HG03108 (cell line): ENCODE results near the gene CTNNA3.

ENCODE experiments used
- ATAC-seq: cut with Tn5 transposase; IDR thresholded peaks from one replicate; pipeline ENCODE4 v1.9.1; 2021; ENCODE audit warnings: moderate library complexity; ENCODE audit not compliant: unreplicated experiment

Gene CTNNA3

DNA sequence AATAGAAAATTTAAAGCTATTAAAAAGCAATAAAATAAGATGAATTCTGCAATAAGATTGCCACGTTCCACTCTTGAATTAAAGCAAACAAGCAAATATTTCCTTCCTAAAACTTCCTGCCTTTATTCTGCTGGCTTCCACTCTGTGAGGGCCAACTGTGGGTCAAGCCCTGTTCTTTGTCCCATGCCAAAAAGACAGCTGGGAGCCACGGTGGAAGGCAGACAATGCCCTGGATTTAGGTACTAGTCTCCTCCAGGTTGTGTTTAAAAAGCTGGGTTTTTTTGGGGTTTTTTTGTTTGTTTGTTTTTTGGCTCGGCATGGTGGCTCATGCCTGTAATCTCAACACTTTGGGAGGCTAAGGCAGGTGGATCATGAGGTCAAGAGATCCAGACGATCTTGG is 731.0 kb downstream of the CTNNA3 start:
- ATAC-seq = no peak

- no peak for ATAC-seq
Measured at GRCh38 chr10:66958466-66958865, 737.5 kb downstream of the CTNNA3 start.

- no peak for ATAC-seq
Measured at GRCh38 chr10:66951896-66952295, 744.1 kb downstream of the CTNNA3 start.

DNA sequence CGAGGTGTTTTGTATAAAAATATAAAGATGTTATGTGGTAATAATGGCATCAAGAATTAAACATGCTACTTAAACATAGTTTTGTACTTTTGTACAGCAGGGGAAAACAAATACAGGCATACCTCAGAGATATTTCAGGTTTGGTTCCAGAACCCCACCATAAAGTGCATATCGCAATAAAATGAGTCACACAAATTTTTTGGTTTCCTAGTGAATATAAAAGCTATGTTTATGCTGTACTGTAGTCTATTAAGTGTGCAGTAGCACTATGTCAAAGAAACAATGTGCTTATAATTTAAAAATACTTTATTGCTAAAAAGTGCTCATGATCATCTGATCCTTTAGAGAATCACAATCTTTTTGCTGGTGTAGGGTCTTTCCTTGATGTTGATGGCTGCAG is 752.4 kb downstream of the CTNNA3 start:
- no peak for ATAC-seq

GRCh38 chr10:66942407-66942806 is 753.6 kb downstream of the CTNNA3 start:
- no peak for ATAC-seq

GRCh38 chr10:66941491-66941890 is 754.5 kb downstream of the CTNNA3 start:
- no peak for ATAC-seq

- no peak for ATAC-seq
Measured at GRCh38 chr10:66940965-66941364, 755.0 kb downstream of the CTNNA3 start.

DNA sequence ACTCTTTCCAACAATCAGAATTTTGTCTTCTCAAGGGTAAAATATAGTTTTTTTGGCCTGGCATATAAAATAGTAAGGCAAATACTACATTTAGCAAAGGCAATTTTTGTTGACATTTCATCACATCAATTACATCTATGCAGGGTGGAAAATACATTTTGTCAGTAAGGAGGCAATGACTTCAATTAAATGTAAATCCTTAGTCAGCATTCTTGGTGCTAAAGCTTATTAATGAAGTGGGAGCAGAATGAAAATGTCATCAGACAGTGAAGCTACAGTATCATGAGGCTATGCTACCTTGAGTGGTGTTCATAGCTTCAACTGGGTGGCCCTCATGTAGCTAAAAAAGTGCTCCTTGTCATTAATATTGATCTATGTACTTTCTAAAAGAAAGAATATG is 761.3 kb downstream of the CTNNA3 start:
- ATAC-seq = no peak

DNA sequence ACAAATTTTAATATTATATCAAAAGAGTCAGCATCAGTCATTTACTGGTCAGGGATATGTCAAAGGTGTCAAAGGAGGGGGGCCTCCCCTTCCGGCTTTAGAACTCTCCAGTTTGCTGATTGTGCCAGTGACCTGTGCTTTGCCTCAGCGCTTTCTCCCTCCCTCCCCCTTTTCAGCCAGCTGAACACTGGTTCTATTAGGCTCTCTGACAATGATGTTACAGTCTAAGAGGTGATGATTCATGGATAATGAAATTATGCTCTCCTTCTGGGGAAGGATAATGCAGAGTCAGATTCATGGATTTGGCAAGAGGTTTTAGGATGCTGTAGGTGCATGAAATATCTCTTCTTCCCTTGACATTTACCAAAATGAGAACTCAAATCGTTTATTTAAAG is 764.0 kb downstream of the CTNNA3 start:
- ATAC-seq = no peak

- peak; percentile 54 for ATAC-seq
Measured at GRCh38 chr10:66931340-66931948, 764.6 kb downstream of the CTNNA3 start.

DNA sequence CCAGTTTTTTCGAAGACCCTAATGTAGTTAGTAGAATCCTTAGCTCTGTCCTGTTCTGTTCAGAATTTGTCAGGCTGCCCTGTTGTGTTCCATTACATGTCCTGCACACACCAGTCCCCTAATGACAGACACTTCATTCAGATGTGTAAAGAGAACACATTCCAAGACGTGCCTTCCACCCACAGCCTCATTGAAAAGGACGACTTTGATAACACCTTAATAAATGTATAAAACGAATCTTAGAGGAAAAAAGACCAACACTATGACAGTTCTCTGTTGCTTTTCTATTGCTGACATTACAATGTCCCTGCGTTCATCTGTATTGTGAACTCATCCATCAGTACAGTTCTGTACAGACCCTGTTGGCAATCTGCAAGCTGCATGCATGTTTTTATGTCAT is 766.6 kb downstream of the CTNNA3 start:
- ATAC-seq = no peak

DNA sequence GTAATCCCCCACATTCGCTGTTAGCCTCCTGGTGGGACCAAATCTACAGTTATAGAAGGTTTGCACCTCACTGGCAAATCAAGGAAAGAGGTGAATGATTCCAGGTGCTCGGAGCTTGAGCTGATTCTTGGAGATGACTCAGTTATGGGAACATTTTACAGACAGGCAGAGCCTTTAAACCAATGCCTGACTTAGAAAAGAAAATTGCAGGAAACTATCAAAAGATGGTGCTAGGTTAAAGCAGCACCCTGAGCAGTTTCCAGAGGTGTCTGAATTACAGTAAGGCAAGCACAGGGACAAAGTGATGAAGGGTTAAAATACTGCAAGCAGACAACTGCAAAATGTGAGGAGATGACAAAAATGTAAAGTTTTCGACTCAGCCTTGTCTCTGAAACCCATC is 767.2 kb downstream of the CTNNA3 start:
- no peak for ATAC-seq

- ATAC-seq = no peak
Measured at GRCh38 chr10:66927971-66928770, 767.8 kb downstream of the CTNNA3 start.

DNA sequence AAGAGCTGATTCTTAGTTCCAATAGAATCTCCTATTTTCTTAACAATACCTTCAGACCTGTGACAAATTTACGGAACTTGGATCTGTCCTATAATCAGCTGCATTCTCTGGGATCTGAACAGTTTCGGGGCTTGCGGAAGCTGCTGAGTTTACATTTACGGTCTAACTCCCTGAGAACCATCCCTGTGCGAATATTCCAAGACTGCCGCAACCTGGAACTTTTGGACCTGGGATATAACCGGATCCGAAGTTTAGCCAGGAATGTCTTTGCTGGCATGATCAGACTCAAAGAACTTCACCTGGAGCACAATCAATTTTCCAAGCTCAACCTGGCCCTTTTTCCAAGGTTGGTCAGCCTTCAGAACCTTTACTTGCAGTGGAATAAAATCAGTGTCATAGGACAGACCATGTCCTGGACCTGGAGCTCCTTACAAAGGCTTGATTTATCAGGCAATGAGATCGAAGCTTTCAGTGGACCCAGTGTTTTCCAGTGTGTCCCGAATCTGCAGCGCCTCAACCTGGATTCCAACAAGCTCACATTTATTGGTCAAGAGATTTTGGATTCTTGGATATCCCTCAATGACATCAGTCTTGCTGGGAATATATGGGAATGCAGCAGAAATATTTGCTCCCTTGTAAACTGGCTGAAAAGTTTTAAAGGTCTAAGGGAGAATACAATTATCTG is 768.6 kb downstream of the CTNNA3 start:
- no peak for ATAC-seq

DNA sequence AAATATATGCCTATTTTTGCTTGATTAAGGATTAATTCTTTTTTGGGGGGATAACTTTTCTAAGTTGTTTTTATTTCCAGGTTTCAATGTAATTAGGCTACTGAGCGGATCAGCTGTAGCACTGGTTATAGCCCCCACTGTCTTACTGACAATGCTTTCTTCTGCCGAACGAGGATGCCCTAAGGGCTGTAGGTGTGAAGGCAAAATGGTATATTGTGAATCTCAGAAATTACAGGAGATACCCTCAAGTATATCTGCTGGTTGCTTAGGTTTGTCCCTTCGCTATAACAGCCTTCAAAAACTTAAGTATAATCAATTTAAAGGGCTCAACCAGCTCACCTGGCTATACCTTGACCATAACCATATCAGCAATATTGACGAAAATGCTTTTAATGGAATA is 769.2 kb downstream of the CTNNA3 start:
- no peak for ATAC-seq

DNA sequence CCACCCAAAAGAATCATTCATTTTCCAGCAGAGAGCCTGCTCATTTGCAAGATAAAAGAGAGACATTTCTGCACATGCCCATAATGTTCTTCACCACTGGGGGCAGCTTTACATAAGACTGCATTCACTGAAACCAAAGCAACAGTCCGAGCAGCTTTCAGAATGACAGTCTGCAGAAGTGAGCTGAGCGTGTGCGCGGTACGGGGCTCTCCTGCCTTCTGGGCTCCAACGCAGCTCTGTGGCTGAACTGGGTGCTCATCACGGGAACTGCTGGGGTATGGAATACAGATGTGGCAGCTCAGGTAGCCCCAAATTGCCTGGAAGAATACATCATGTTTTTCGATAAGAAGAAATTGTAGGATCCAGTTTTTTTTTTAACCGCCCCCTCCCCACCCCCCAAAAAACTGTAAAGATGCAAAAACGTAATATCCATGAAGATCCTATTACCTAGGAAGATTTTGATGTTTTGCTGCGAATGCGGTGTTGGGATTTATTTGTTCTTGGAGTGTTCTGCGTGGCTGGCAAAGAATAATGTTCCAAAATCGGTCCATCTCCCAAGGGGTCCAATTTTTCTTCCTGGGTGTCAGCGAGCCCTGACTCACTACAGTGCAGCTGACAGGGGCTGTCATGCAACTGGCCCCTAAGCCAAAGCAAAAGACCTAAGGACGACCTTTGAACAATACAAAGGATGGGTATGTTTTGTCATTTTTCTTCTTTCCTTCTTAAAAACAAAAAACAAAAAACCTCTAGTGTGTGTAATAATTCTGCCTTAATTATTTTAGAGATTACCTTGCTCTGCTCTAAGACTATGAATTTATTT is 769.9 kb downstream of the CTNNA3 start, which contains the start of gene LRRTM3:
Gene LRRTM3 (plus strand): TSS at position 141 of the 820 bp plus-strand sequence.
- ATAC-seq = peak; percentile 100

- no peak for ATAC-seq
Measured at GRCh38 chr10:66925373-66925772, 770.6 kb downstream of the CTNNA3 start.

GRCh38 chr10:66924674-66925345 is 771.2 kb downstream of the CTNNA3 start:
- no peak for ATAC-seq

GRCh38 chr10:66919248-66919647 is 776.7 kb downstream of the CTNNA3 start:
- ATAC-seq = no peak

GRCh38 chr10:66917104-66917503 is 778.9 kb downstream of the CTNNA3 start:
- ATAC-seq = no peak

GRCh38 chr10:66916030-66916429 is 780.0 kb downstream of the CTNNA3 start:
- ATAC-seq = no peak
